Measurements from ENCODE around the gene PTPRD.

The PTPRD gene

DNA sequence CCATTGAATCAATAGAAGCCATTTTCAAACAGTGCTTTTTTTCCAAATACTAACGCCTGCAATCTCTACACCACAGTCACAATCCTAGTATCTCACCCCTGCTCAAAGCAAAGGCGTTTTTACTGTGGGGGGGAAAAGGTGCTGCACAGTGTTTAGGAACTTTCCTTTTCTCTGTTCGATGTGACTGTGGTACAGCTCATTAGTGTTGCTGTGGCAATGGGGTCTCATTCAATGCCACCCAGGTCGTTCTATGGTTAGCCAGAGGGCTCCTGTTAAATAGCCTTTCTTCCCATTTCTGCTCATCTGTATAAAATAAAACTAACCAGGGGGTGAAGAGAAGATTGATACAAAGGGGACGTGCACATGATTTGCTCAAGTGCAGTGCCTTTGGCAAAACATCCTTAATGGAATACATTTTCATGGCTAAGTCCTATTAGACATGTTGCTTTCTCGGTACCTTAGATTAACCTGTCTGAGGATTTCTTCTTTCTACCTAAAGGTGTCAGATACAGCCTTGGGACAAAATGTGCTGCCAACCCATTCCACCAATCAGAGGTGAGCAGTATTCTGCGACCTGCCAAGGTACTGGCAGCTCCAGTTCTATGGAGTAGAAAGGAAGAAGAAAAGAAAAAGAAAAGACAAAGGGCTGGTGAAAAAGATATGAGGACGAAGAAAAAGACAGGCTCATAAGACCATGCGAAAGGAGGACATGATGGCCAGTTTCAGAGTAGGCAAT lies 2161.8 kb downstream of the PTPRD start:
- DNase-seq, result no peak

DNA sequence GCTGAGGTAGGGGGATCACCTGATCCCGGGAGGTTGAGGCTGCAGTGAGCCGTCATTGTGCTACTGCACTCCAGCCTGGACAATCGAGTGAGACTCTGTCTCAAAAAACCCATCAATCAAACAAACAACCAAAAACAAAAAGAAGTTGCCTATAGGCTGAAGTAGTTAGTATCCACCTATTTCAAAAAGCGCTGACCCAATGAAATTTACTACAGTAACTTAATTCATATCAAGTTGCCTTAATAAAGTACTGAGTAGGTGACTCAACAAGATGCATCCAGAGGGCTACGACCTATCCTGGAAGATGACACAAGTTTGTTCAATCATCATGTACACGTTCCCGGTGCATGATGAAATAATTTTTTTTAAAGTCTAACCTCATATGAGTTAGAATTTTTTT lies 2164.6 kb downstream of the PTPRD start:
- no peak for DNase-seq

DNA sequence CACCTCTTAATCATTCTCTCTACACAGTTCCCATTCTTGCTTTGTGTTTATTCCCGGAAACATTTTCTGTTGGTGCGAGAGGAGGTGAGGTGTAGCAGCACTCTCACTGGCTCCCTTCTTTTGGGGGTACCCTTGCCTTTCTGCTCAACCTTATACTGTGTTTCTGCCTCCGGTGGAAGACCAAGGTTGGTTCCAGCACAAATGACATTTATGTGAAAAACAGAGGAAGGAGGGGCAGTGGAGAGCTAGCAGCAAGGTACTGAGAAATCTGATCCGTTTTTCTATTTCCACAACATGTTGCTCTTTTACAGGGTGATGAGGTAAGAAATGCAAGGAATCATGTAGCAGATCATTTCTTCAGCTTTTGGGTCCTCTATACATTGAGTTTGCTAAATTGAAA lies 2165.2 kb downstream of the PTPRD start:
- no peak for DNase-seq

DNA sequence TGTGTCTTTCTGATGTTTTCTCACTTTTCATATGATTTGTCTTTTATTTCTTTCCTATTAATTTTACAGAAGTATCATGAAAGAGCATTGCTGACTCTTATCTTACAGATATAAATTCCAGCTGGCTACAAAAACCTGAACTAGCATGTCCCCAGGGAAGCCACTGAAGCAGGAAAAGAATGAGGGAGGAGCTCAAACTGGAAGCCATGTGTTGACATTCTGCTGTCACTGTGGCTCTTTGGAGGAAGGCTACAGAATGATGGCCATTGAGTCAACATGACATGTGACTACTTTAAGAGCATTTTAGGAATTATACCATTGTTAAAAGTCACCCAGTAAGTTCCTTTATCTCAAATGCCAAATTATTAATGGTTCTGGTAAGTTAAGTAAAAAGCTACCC lies 2174.9 kb downstream of the PTPRD start:
- DNase-seq, result no peak

DNA sequence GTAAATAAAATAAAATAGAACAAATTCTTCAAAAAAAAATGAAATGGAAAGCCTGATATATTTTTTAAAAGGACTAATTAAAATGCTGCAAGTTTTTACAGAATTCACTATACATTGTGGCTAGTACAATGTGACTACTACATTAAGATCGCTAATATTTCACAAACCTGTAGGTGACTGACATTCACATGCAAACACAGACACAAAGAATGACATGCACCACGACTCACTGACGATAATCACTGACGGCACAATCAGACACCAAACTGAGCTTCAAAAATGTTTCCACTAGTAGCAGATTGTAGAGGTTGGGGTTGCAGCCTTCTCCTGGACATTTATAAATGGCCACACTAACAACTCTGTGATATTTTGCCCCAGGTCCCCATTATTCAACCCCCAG lies 2175.5 kb downstream of the PTPRD start:
- DNase-seq, result no peak

DNA sequence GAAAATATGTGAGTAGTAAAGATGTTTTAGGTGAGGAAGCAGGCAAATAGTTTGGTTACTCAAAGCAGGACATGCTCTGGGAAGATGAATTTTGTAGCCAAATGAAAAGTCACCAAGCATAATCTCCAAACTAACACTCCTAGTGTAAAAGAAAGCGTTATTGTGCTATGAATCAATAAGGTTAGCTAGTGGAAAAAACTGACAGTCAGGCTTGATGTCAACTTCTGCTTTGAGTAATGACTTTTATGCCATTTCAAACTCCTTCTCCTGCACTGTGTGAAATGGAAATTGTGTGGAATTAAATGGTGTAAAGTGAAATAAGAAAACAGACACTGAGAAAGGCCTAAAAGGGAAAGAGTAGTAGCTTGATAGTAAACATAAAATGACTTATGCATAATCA lies 2176.0 kb downstream of the PTPRD start:
- no peak for DNase-seq

DNA sequence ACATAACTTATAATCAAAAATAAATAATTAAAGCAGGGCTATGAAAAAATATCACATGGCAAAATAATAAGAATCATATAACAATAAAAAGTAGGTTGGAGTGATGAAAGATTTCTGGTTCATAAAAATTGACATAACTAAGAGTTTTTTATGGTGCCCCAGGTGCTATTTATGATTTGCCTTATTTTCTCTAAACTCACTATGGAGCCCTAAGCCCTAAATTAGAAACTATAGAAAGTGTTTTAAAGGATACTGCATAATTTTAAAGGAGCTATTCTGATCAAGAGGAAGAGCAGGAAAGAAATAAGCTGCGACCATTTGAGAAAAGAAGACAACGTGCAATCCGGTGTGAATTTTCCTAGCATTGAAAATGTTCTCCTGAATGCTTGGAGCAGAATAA lies 2178.2 kb downstream of the PTPRD start:
- no peak for DNase-seq

DNA sequence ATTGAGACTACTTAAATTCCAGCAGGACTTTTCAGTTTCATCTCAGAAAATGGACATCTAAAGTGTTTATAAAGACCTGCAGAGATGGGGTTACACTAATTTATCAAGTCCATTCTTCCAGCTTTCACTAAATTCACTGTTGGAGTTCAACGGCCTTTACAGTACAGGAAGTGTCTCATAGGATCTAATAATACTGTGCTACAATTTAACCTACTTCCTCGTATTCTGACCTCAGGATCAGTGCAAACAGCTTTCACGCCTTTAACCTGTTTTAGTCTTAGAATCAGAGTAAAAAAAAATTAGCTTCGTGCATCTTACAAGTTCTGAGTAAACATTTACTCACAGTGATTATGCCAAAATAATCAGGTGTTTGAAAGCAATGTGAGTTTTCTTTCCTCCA lies 2180.6 kb downstream of the PTPRD start:
- no peak for DNase-seq

DNA sequence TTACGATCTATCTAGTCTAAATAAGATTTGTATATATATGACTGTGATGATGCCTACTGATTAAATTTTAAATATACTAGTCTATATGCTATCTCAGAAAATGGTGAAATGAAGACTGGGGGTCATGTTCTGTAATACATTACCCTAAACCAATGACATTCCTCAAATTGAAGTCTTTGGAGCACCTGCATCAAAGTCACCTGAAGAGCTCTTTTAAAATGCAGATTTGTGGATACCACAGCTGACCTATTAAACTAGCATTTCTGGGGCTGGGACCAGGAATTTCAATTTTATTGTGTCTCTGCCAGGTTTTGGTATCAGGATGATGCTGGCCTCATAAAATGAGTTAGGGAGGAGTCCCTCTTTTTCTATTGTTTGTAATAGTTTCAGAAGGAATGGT lies 2181.3 kb downstream of the PTPRD start:
- DNase-seq, result no peak

DNA sequence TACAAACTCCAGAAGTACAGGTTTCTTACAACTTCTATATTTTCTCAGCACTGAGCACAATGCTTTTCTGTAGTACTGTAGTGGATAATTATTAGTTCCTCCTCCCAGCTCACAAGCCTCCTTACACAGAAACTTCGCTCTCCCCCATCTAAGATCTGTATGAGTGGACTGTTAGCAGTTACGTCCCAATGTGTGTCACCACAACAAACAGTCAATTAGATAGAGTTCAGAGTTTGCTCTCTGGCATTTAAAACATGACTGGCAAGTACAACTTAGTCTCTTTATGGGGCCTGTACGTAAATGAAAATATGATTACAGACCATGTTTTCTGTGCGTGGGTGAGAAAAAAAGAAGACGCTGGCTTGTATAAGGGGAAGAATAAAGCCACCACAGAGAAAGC lies 2181.9 kb downstream of the PTPRD start:
- DNase-seq, result no peak

DNA sequence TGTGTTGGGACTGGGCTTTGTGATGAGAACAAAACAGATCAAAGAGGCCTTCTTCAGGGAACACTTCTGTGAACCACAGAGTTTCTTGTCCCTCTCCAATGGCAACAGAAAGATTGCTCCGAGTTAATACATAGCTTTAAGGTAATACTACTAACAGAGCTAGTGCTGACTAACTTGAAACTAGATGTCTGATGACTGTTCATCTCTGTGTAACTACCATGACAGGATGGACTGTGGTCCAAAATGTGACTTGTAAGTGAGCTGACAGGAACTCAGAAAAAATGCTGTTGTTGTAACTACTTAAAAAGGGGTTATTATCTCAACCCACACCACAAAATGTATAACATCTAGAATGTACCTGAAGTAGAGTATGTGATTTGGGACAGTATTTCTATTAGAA lies 2183.0 kb downstream of the PTPRD start:
- DNase-seq, result no peak

DNA sequence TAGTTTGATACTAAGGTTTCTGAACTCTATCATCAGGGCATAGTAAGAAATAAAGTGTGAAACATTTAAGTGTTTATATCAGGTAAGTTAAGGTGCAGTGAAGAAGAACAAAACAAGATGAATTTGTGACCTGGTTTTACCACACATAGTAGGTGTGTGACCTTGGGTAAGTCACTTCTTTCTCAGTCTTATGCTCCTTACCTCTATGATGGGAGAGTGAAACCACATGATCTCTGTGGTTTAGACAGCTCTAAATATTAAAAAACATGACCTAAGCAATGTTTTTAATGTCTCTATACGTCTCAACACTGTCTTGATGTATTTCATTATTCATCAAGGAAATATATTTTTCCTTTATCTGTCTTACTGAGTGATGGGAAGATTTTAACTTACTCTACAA lies 2183.6 kb downstream of the PTPRD start:
- no peak for DNase-seq

DNA sequence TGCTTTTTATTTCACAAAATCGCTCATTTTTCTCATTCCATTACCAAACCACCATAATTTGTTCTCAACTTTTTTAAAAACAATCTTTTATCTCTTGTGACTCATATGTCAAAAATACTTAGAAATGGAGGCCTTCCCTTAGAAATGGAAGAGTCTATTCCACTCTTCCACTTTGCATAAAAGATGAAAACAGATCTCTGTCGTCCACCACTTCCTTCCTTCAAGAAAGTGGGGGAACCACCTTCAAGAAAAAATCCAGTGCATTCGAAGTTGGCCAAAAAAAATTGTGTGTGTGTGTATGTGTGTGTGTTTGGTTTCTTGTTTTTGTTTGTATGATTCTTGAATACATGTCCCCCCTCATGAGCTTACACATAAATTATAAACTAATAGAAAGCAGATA lies 2184.4 kb downstream of the PTPRD start:
- DNase-seq, result no peak

DNA sequence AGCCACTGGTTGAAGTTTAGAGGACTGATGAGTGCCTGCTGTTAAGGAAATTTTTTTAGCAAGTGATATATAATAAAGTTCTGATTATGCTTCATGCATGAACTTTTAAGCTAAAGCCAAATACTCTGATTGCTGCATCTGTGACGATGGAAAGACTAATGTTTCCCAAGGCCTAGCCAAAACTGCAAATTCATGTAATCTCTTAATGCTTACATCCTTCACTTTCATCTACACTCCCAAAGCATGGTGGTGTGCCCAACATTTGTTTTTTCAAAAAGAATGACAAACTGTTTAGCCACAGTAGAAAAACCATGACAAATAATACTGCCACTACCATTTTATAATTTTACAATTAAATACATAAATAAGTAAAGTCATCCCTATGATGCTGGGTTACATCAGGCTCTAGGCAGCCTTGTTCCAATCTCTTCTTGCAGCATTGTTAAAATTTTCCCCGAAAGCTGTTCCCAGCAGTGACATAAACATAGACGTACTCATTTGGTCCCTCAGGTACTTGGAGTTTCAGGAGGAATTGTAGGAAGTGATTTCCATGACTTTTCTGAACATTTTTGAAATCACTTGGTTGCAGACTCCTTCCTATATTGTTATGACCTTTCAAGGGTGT lies 2187.9 kb downstream of the PTPRD start:
- DNase-seq, result no peak

DNA sequence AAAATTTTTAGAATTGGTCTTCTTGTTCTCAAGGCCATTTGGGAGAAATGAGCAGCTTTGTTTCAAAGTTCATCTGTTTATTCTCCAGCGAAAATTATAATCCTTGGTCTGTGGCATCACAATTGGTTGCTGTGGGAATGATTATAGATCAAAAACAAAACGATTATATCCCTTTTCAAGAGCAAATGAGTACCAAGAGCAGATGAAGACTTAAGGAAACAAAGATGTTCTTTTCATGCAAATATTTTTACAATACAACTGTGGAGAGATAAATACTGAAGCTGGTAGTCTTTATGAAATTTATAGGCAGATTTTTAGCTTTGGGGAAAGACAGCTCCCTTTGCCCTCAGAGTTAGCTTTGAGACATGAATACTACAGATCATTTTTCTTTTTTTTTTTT lies 2192.4 kb downstream of the PTPRD start:
- DNase-seq, result no peak

DNA sequence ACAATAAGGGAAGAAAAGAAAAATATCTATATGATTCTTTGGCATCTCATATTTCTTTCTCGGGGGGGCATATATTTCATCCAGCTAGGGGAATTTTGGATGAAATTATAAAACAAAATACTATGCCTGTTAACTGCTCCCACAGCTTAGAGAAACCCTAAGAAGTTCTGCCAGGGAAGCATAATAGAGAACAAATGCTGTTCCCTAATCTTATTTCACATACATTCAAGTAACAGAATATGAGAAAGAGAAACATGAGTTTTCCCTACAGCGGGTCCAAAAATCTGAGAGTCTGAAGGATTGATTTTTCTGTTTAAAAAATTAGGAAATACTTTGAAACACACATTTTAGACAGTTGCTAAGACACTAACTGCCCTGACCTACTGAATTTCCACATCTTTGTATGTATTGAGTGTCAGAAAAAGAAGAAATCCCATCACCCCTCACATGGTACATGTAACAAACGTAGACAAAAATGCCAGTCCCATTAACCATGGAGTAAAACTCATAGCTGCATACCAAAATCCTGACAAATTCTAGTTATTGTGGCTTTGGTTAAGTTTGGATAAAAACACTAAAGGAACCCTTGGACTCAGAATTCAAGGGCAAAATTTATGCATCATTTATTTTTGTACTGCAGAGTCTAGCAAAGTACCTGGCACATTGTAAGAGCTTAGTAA lies 2193.1 kb downstream of the PTPRD start:
- no peak for DNase-seq

DNA sequence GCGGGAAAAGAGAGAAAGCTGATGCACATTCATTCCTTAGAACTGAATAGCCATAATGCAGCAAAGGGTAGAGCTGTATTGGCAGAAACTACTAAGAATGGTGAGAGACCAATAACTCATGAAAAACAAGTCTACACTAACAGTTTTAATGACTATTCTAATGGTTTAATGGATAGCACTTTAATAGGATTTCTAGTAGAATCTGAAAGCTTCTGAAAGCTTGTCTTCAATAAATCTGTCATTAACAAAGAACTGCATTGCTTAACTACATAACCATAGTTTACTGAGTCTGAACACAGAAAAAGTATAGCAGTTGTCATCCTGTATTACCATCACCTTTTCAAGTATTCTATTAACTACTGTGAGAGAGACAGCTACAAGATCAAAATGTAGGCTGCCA lies 2195.5 kb downstream of the PTPRD start:
- no peak for DNase-seq

DNA sequence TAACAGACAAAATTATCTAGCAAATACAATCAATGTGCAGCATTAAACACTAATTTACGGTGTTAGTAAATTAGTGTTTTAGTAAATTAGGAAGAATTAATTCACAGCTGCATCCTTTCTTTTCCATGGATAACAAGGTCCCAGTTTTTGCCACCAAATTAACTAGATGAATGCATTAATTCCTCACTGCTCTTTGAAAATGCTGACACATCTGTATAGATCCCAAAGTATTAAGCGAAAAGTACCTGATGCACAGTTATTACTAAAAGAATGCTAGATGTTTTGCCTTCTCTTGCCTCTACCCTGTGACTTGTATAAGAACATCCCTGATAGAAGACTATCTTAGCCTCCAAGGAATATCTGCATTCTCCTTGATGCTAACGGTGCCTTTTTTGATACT lies 2200.5 kb downstream of the PTPRD start:
- no peak for DNase-seq

DNA sequence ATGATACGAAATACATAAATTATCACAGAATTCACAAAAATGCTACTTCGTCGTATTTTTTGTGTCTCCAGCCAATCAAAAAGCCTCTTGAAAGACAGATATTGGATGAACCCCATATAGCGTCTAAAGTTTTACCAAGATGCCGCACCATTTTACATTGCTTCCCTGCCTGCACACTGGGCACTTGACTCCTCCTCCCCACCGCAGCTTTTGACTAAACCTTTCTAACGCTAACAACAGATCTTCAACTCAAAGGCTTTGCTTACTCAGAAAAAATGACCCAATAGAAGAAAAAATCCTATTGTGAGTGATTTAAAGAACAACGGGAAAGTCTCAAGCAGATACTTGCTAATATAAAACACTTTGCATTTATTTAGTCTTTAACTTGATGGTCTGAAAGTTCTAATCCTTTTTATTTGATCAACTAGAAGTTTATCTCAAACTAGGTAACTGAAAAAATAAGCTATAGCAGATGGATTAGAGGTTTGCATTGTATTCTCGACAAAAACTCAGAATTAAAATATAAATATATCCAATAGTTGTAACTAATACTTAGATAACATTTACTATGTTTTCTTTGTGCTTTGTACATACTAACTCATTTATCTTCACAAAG lies 2204.1 kb downstream of the PTPRD start:
- DNase-seq, result no peak

DNA sequence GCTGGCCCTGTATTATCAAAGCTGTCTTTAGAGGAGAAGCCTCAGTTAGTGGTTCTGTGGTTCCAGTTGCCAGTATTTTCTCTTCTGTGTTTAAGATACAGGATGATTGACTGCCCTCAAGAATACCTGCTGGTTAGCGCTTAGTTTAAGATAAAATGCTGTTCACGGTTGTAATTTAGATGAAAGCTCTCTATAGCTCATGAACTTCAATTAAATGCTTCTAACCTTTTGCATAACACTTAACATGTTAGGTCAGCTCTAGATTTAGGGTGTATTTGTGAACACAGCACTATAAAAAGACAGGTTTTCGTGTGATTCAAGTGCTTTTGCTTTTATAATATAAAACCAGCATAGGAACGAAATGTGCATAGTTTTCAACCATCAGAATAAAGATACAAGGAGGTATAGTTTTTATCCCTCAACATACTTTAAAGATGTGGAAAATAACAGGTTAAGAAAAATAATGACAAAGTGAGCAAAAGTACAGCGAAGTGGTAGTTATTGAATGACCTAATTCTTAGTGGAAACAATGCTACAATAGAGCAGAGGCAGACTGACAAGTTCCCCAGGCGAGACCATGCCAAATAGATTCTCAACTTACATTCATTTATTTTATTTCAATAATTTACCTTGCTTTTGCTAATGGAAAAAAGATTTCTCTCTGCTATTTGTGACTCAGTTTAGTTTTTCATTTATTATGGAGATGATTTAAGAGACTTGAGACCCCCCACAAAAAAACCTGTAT lies 2210.7 kb downstream of the PTPRD start:
- no peak for DNase-seq

DNA sequence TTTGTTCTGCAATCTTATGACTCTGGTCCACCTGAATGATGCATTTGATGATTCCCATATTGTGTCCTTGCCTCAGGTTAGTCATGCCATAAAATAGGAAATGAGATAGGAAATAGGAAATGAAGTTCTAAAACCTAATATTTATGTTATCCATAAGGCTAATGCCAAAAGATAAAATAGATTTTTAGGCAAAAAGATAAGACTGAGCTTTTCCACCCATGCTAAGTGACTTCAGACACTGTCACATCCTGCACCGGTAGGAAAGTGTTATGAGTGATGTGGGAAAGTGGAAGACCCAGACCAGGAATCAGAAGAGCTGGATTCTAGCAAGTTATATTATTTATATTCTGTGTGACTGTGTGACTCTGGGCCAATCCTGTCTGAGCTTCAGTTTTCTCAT lies 2212.4 kb downstream of the PTPRD start:
- no peak for DNase-seq

DNA sequence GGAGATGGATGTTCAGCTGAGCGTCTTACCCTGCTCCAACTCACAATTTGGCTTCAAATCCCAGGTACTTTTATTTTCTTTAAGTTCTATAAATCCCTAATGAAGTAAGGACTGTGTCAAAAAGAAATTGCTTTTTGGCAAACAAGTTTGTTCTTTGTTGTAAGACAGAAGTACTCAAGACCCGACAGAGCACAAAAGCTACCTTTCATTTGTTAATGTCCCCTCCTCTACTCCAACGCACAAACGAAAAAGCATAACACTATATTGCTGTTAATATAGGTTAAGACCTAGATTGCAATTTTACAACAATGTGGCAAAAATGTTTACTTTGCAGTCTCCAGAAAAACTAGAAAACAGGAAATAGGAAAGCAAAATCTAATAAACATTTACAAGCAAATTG lies 2217.8 kb downstream of the PTPRD start:
- no peak for DNase-seq

DNA sequence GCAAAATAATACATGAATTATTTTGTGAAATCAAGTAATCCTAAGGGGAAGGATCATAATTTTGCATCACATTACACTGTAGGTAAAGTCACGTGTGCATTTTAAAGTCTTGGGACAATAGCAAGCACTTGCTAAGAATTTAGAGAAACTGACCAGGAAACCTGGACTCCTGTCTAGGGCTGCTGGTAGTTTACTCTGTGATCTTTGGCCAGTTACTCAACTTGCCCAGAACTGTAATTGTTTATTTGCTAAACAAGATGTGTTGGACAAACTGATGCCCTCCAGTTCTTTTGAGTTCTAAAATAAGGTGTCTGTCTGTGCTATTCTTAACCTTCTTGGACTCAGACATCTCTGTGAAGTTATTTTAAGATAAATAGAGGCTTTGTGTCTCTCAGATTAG lies 2218.5 kb downstream of the PTPRD start:
- DNase-seq, result no peak
